PC-9 (cell line): ENCODE results near the gene ALDOB.

ENCODE experiments used
- CTCF ChIP-seq: fragments of 200-600 bp; sonication (generic); conservative IDR thresholded peaks from 2 replicates; pipeline ENCODE4 v1.6.1; 2017; ENCODE audit warnings: mixed run types, antibody characterized with exemption, mild to moderate bottlenecking, moderate library complexity
- EZH2 ChIP-seq: fragments of 200-600 bp; sonication (generic); IDR thresholded peaks from 2 replicates; pipeline ENCODE4 v1.8.0; 2017; ENCODE audit warnings: antibody characterized with exemption, low read depth

DNA sequence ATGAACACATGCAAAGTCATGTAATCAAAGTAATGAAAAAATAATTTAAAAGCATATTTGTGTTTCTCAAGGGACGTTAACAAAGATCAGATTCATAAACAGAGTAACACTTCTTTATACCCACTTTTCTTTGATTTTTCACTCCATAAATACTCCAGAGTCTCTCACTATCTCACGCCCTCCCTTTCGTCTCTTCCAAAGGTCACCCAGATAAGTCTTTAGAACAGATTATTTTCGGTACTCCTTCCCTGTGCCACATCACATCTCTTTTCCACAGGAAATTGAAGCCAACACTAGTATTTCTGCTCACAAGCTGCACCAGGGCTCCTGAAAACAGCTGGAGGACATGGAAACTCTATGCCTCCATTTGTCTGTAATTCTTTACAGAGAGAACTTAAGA is 15.4 kb upstream of the ALDOB start:
- TF ChIP-seq CTCF = no peak
- no peak for TF ChIP-seq EZH2
